A673 (cell line): Measurements from ENCODE around the gene LRRC10B. TPM values are rescaled to one million over a fixed set of nuclear protein-coding genes. Genes with fewer than 3 reads are reported as not detected.
A peak's percentile ranks its signal among the peaks of the same experiment; 100 is the strongest.

Experiments used
- BruUV-seq: library from RNA; stranded (reverse); fragments of 400-500 nt; replicated peaks from 2 replicates; lab custom pipeline; 2021; lab: Mats Ljungman, UMichigan
- CTCF ChIA-PET: fragments of 300-600 bp; sonication (Branson Sonifier 250); formaldehyde crosslinking; loops from one replicate; lab custom pipeline; 2022; ENCODE audit warnings: antibody characterized with exemption; lab: Charles Lee
- POLR2A ChIA-PET: fragments of 300-600 bp; sonication (Branson Sonifier 250); formaldehyde crosslinking; loops from one replicate; lab custom pipeline; 2022; ENCODE audit warnings: antibody characterized with exemption; ENCODE audit not compliant: low non-redundant PET; lab: Charles Lee
- DNase-seq: peaks from one replicate; pipeline ENCODE4 v3.0.0-alpha.2; 2015; ENCODE audit warnings: low spot score
- H3K27ac ChIP-seq: fragments of 200-600 bp; sonication (generic); 2 replicates; pipeline ENCODE4 v1.5.1; 2016; ENCODE audit warnings: mixed run types, low read depth, mild to moderate bottlenecking, mixed read lengths, antibody characterized with exemption, low read length; ENCODE audit not compliant: poor library complexity, severe bottlenecking
- H3K27me3 ChIP-seq: fragments of 200-600 bp; sonication (generic); replicated peaks from 2 replicates; pipeline ENCODE4 v1.6.1; 2017; ENCODE audit warnings: mixed run types, low read depth, mild to moderate bottlenecking, mixed read lengths, antibody characterized with exemption, low read length; ENCODE audit not compliant: insufficient read depth, poor library complexity
- H3K36me3 ChIP-seq: fragments of 200-600 bp; sonication (generic); 2 replicates; pipeline ENCODE4 v1.6.1; 2016; ENCODE audit warnings: mixed run types, mild to moderate bottlenecking, mixed read lengths, antibody characterized with exemption, low read length; ENCODE audit not compliant: insufficient read depth, poor library complexity, severe bottlenecking
- H3K4me1 ChIP-seq: fragments of 200-600 bp; sonication (generic); 2 replicates; pipeline ENCODE4 v1.6.1; 2017; ENCODE audit warnings: mixed run types, mild to moderate bottlenecking, mixed read lengths, antibody characterized with exemption, low read length; ENCODE audit not compliant: insufficient read depth, poor library complexity, severe bottlenecking
- H3K4me3 ChIP-seq: fragments of 200-600 bp; sonication (generic); 2 replicates; pipeline ENCODE4 v1.5.1; 2016; ENCODE audit warnings: low read depth, mixed run types, mild to moderate bottlenecking, mixed read lengths, low read length; ENCODE audit not compliant: poor library complexity, severe bottlenecking
- H3K9me3 ChIP-seq: fragments of 200-600 bp; sonication (generic); 2 replicates; pipeline ENCODE4 v1.6.1; 2016; ENCODE audit warnings: mixed run types, low read depth, mild to moderate bottlenecking, mixed read lengths, antibody characterized with exemption, low read length; ENCODE audit not compliant: poor library complexity, severe bottlenecking
- CTCF ChIP-seq: fragments of 300-800, 200-600 bp; sonication (generic); conservative IDR thresholded peaks from 2 replicates; pipeline ENCODE4 v1.5.1; 2017; ENCODE audit warnings: low read depth, mild to moderate bottlenecking, antibody characterized with exemption, low read length, moderate library complexity, mixed read lengths
- EZH2 ChIP-seq: fragments of 200-600 bp; sonication (generic); IDR thresholded peaks from 2 replicates; pipeline ENCODE4 v1.6.1; 2017; ENCODE audit warnings: borderline replicate concordance, low read depth, mild to moderate bottlenecking, mixed read lengths, antibody characterized with exemption, low read length; ENCODE audit not compliant: poor library complexity, severe bottlenecking
- intact Hi-C: fragments of 100-400 bp; cut with micrococcal nuclease; formaldehyde crosslinking; loops from one replicate; pipeline ENCODE4 v1.10.0; 2022; ENCODE audit not compliant: unreplicated experiment
- total RNA-seq: library from RNA; stranded (reverse); gene quantifications from 2 replicates; pipeline ENCODE4 v1.2.3, GENCODE V29; 2021

LRRC10B gene
- total RNA-seq, 1 experiment from 2014 or later, result 17.4 TPM

- POLR2A ChIA-PET, result no interaction called here
- no peak overlapping the region for H3K27ac ChIP-seq
- intact Hi-C loops, result loop anchor here (5.0 kb wide), 3 partner anchors 54 to 106 kb away; no protein-coding TSS in a partner anchor
Measured at GRCh38 chr11:61531044-61531443, 22.5 kb downstream of the LRRC10B start.

GRCh38 chr11:61532134-61533038, 23.8 kb downstream of the LRRC10B start:
- intact Hi-C loops, result loop anchor here (5.0 kb wide), 3 partner anchors 55 to 105 kb away; no protein-coding TSS in a partner anchor
- peak; percentile 70 for DNase-seq

More at GRCh38 chr11:61531044-61531443, 22.5 kb downstream of the LRRC10B start:
- no peak overlapping the region for H3K4me3 ChIP-seq
- TF ChIP-seq CTCF, result no peak
- TF ChIP-seq EZH2, result no peak
- CTCF ChIA-PET, result interaction anchor here (0.7 kb wide), 3 partner anchors 17 to 53 kb away, joined by 4 to 7 read pairs (median 6); no protein-coding TSS in a partner anchor
- no peak for DNase-seq
- no peaks in the 10 kb centered on the region for H3K36me3 ChIP-seq
- no TSS peak for BruUV-seq
- H3K9me3 ChIP-seq, result no peaks in the 10 kb centered on the region
- no peaks in the 10 kb centered on the region for H3K27me3 ChIP-seq
- H3K4me1 ChIP-seq, result no peaks in the 10 kb centered on the region

GRCh38 chr11:61533039-61533375, 24.5 kb downstream of the LRRC10B start:
- no peak for DNase-seq
- CTCF ChIA-PET, result no interaction called here
- no peak overlapping the region for H3K27ac ChIP-seq
- H3K27me3 ChIP-seq, result no peaks in the 10 kb centered on the region
- no peak for TF ChIP-seq CTCF
- no peak for TF ChIP-seq EZH2
- no peaks in the 10 kb centered on the region for H3K4me1 ChIP-seq
- H3K9me3 ChIP-seq, result no peaks in the 10 kb centered on the region
- BruUV-seq, result no TSS peak
- no peaks in the 10 kb centered on the region for H3K36me3 ChIP-seq
- no peak overlapping the region for H3K4me3 ChIP-seq
- intact Hi-C loops, result loop anchor here (5.0 kb wide), 3 partner anchors 56 to 104 kb away; no protein-coding TSS in a partner anchor
- POLR2A ChIA-PET, result no interaction called here

More at GRCh38 chr11:61532134-61533038, 23.8 kb downstream of the LRRC10B start:
- Histone ChIP-seq H3K27me3 (no peaks in the 10 kb centered on the region), H3K9me3 (no peaks in the 10 kb centered on the region), H3K4me3 (no peak overlapping the region), H3K36me3 (no peaks in the 10 kb centered on the region), H3K4me1 (no peaks in the 10 kb centered on the region), H3K27ac (no peak overlapping the region)
- ChIA-PET CTCF (interaction anchor here (0.6 to 1.2 kb wide), 12 partner anchors 15 to 354 kb away, joined by 3 to 10 read pairs (median 4); a partner anchor contains a TSS), POLR2A (no interaction called here)
- BruUV-seq, result no TSS peak
- TF ChIP-seq CTCF (peak; percentile 98), EZH2 (no peak)
